DND-41 (cell line): ENCODE data around the gene CADM2.

ENCODE experiments used
- EZH2 ChIP-seq: IDR thresholded peaks from 3 replicates; pipeline ENCODE4 v1.6.1; 2012; ENCODE audit warnings: borderline replicate concordance, low read depth, mild to moderate bottlenecking, moderate library complexity, low read length, inconsistent platforms; ENCODE audit not compliant: severe bottlenecking
- TF ChIP-seq, protein P1 (sequence below): IDR thresholded peaks from 2 replicates; pipeline ENCODE4 v1.5.1; 2012; ENCODE audit warnings: borderline replicate concordance, low read length, moderate library complexity, mild to moderate bottlenecking; ENCODE audit not compliant: poor library complexity, severe bottlenecking; ENCODE audit errors: extremely low read depth

DNA sequence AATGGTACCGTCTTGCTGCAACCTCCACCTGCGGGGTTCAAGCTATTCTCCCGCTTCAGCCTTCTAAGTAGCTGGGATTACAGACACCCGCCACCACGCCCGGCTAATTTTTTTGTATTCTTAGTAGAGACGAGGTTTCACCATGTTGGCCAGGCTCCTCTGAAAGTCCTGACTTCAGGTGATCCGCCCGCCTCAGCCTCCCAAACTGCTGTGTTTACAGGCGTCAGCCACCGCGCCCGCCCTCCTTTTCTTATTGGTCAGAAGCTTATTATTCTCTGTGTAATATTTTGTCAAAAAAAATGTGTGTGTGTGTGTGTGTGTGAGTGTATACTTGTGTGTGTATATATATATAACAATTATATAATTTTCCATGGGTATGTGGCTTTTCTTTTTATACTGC, 425.6 kb downstream of the CADM2 start:
- TF ChIP-seq, protein P1, sequence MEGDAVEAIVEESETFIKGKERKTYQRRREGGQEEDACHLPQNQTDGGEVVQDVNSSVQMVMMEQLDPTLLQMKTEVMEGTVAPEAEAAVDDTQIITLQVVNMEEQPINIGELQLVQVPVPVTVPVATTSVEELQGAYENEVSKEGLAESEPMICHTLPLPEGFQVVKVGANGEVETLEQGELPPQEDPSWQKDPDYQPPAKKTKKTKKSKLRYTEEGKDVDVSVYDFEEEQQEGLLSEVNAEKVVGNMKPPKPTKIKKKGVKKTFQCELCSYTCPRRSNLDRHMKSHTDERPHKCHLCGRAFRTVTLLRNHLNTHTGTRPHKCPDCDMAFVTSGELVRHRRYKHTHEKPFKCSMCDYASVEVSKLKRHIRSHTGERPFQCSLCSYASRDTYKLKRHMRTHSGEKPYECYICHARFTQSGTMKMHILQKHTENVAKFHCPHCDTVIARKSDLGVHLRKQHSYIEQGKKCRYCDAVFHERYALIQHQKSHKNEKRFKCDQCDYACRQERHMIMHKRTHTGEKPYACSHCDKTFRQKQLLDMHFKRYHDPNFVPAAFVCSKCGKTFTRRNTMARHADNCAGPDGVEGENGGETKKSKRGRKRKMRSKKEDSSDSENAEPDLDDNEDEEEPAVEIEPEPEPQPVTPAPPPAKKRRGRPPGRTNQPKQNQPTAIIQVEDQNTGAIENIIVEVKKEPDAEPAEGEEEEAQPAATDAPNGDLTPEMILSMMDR: no peak
- TF ChIP-seq EZH2: no peak
